SK-N-SH (cell line): ENCODE data around the gene COQ8B.

Source experiments
- EP300 ChIP-seq, 2 experiments: IDR thresholded peaks; 2 replicates each; pipeline versions ENCODE4 v1.4.0 to v1.6.1; 2012; ENCODE audit warnings: borderline replicate concordance in 1 of 2, low read depth in 1 of 2, low read length in 1 of 2
- GABPA ChIP-seq: IDR thresholded peaks from 2 replicates; pipeline ENCODE4 v1.4.0; 2012; ENCODE audit warnings: low read depth, mild to moderate bottlenecking
- GATA2 ChIP-seq: sonication (generic); formaldehyde crosslinking; IDR thresholded peaks from 2 replicates; pipeline ENCODE4 v1.5.0; 2020; ENCODE audit warnings: mild to moderate bottlenecking, missing genetic modification reagents
- MEF2A ChIP-seq: IDR thresholded peaks from 2 replicates; pipeline ENCODE4 v1.4.0; 2012; ENCODE audit warnings: low read depth, borderline replicate concordance
- MXI1 ChIP-seq: IDR thresholded peaks from 2 replicates; pipeline ENCODE4 v1.6.1; 2012; ENCODE audit warnings: mild to moderate bottlenecking, low read depth, low read length, improper control_type of control experiment
- NFIC ChIP-seq: IDR thresholded peaks from 2 replicates; pipeline ENCODE4 v1.4.0; 2012; ENCODE audit warnings: borderline replicate concordance
- RFX5 ChIP-seq: IDR thresholded peaks from 2 replicates; pipeline ENCODE4 v1.6.1; 2012; ENCODE audit warnings: mild to moderate bottlenecking, improper control_type of control experiment, low read length
- SIN3A ChIP-seq: IDR thresholded peaks from 2 replicates; pipeline ENCODE4 v1.6.1; 2012; ENCODE audit warnings: low read depth, mild to moderate bottlenecking, low read length, moderate library complexity, borderline replicate concordance
- SMC3 ChIP-seq: IDR thresholded peaks from 2 replicates; pipeline ENCODE4 v1.6.1; 2012; ENCODE audit warnings: low read depth, low read length, improper control_type of control experiment
- TEAD4 ChIP-seq: IDR thresholded peaks from 2 replicates; pipeline ENCODE4 v1.4.0; 2012; ENCODE audit warnings: mild to moderate bottlenecking, borderline replicate concordance; ENCODE audit not compliant: insufficient read depth
- YY1 ChIP-seq: IDR thresholded peaks from 2 replicates; pipeline ENCODE4 v1.4.0; 2012; ENCODE audit warnings: low read depth, mild to moderate bottlenecking
- TF ChIP-seq, protein P1 (sequence below): fragments of 200-600 bp; sonication (generic); IDR thresholded peaks from 2 replicates; pipeline ENCODE4 v1.6.1; 2017; ENCODE audit warnings: antibody characterized with exemption, mild to moderate bottlenecking, moderate library complexity
- TF ChIP-seq, protein P2 (sequence below): IDR thresholded peaks from 2 replicates; pipeline ENCODE4 v1.6.1; 2012; ENCODE audit warnings: mild to moderate bottlenecking, low read depth, low read length, moderate library complexity

DNA sequence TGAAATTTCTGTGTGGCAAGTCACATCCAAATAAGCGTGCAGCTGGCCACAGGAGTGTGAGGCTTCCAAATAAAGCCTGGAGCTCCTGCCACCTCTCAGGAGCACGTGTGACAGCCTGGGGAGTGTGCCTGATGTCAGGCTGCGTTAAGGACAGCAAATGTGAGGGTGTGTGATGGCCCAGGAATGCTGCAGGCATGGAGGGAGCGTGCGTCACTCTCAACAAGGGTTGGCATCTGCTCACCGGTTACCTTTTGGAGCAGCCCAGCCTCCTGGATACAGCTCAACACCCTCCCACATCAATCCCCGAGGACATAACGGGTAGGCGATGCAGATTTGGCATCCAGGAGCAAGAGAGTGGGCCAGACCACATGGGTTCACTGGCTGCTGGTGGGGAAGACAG lies 45.3 kb downstream of the COQ8B start:
- TF ChIP-seq, protein P1, sequence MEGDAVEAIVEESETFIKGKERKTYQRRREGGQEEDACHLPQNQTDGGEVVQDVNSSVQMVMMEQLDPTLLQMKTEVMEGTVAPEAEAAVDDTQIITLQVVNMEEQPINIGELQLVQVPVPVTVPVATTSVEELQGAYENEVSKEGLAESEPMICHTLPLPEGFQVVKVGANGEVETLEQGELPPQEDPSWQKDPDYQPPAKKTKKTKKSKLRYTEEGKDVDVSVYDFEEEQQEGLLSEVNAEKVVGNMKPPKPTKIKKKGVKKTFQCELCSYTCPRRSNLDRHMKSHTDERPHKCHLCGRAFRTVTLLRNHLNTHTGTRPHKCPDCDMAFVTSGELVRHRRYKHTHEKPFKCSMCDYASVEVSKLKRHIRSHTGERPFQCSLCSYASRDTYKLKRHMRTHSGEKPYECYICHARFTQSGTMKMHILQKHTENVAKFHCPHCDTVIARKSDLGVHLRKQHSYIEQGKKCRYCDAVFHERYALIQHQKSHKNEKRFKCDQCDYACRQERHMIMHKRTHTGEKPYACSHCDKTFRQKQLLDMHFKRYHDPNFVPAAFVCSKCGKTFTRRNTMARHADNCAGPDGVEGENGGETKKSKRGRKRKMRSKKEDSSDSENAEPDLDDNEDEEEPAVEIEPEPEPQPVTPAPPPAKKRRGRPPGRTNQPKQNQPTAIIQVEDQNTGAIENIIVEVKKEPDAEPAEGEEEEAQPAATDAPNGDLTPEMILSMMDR, result no peak
- TF ChIP-seq YY1 (no peak), MXI1 (no peak), TEAD4 (no peak), GABPA (no peak), RFX5 (no peak), EP300 (IDR thresholded peaks at IDR 0.05; ENCODE audit: borderline replicate concordance in 1 of 2, low read depth in 1 of 2, low read length in 1 of 2) (no peak), NFIC (no peak), MEF2A (no peak), SMC3 (no peak), GATA2 (CRISPR knock-in tag) (no peak), SIN3A (no peak)
- TF ChIP-seq, protein P2, sequence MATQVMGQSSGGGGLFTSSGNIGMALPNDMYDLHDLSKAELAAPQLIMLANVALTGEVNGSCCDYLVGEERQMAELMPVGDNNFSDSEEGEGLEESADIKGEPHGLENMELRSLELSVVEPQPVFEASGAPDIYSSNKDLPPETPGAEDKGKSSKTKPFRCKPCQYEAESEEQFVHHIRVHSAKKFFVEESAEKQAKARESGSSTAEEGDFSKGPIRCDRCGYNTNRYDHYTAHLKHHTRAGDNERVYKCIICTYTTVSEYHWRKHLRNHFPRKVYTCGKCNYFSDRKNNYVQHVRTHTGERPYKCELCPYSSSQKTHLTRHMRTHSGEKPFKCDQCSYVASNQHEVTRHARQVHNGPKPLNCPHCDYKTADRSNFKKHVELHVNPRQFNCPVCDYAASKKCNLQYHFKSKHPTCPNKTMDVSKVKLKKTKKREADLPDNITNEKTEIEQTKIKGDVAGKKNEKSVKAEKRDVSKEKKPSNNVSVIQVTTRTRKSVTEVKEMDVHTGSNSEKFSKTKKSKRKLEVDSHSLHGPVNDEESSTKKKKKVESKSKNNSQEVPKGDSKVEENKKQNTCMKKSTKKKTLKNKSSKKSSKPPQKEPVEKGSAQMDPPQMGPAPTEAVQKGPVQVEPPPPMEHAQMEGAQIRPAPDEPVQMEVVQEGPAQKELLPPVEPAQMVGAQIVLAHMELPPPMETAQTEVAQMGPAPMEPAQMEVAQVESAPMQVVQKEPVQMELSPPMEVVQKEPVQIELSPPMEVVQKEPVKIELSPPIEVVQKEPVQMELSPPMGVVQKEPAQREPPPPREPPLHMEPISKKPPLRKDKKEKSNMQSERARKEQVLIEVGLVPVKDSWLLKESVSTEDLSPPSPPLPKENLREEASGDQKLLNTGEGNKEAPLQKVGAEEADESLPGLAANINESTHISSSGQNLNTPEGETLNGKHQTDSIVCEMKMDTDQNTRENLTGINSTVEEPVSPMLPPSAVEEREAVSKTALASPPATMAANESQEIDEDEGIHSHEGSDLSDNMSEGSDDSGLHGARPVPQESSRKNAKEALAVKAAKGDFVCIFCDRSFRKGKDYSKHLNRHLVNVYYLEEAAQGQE, result no peak
